B cell (primary cell): Measurements from ENCODE around the gene HIPK2. TPM values are rescaled to one million over a fixed set of nuclear protein-coding genes. Genes with fewer than 3 reads are reported as not detected.

ENCODE experiments used
- ATAC-seq: fragments of 200-7000 bp; cut with Tn5 transposase; one replicate; pipeline ENCODE4 v1.10.0; 2021; ENCODE audit warnings: low read depth, mild to moderate bottlenecking, moderate number of reproducible peaks, moderate library complexity
- CTCF ChIA-PET: fragments of 350-600 bp; sonication (Branson Sonifier 250); formaldehyde crosslinking; loops from one replicate; lab custom pipeline; 2021; ENCODE audit warnings: antibody characterized with exemption, inconsistent platforms; lab: Charles Lee
- POLR2A ChIA-PET: fragments of 350-600 bp; sonication (Branson Sonifier 250); formaldehyde crosslinking; loops from one replicate; lab custom pipeline; 2021; ENCODE audit warnings: antibody characterized with exemption; lab: Charles Lee
- DNase-seq: peaks from one replicate; pipeline ENCODE4 v3.0.0; 2013
- H2AFZ ChIP-seq: 2 replicates; pipeline ENCODE4 v1.6.1; 2012; ENCODE audit warnings: mild to moderate bottlenecking, low read depth, low read length; ENCODE audit not compliant: insufficient read depth, poor library complexity, severe bottlenecking
- H3K27ac ChIP-seq, 2 donors: 1 replicate in 1 of 2; 2 replicates in 1 of 2; pipeline ENCODE4 v1.5.1; 2012 to 2013; ENCODE audit warnings: low read length in 2 of 2, mild to moderate bottlenecking in 2 of 2, moderate library complexity in 1 of 2
- H3K27me3 ChIP-seq, 4 experiments: fragments of 200-600 bp in 1 of 4; sonication (generic) in 1 of 4; replicated peaks in 1 of 4; 1 replicate in 2 of 4; 2 replicates in 2 of 4; pipeline versions ENCODE4 v1.6.1 to v1.7.0; 2013 to 2016; ENCODE audit warnings: low read length in 3 of 4, mild to moderate bottlenecking in 2 of 4, mixed read lengths in 1 of 4, moderate library complexity in 1 of 4; ENCODE audit not compliant: insufficient read depth in 4 of 4, control insufficient read depth in 3 of 4; ENCODE audit errors: control extremely low read depth in 1 of 4
- H3K36me3 ChIP-seq, 2 experiments: replicated peaks in 1 of 2; 1 replicate in 1 of 2; 2 replicates in 1 of 2; pipeline versions ENCODE4 v1.6.1 to v1.7.1; 2013; ENCODE audit warnings: low read length in 1 of 2; ENCODE audit not compliant: insufficient read depth in 2 of 2, control insufficient read depth in 1 of 2; ENCODE audit errors: control extremely low read depth in 1 of 2, extremely low read depth in 1 of 2
- H3K4me1 ChIP-seq, 2 donors: fragments of 200-600 bp in 1 of 2; sonication (generic) in 1 of 2; 1 replicate in 1 of 2; 2 replicates in 1 of 2; pipeline versions ENCODE4 v1.5.1 to v1.6.1; 2013 to 2017; ENCODE audit warnings: low read length in 2 of 2; ENCODE audit not compliant: control insufficient read depth in 2 of 2, insufficient read depth in 2 of 2
- H3K4me2 ChIP-seq: replicated peaks from 2 replicates; pipeline ENCODE3; 2012; ENCODE audit warnings: mild to moderate bottlenecking, low read depth, low read length; ENCODE audit not compliant: poor library complexity, severe bottlenecking
- H3K4me3 ChIP-seq, 5 experiments: fragments of 200-600 bp in 1 of 5; sonication (generic) in 1 of 5; 1 replicate in 3 of 5; 2 replicates in 2 of 5; pipeline versions ENCODE4 v1.5.1 to v1.7.0; 2011 to 2016; ENCODE audit warnings: low read length in 4 of 5, mild to moderate bottlenecking in 4 of 5, low read depth in 2 of 5, control low read depth in 1 of 5, moderate library complexity in 1 of 5; ENCODE audit not compliant: insufficient read depth in 1 of 5; ENCODE audit errors: control extremely low read depth in 1 of 5, extremely low read depth in 1 of 5
- H3K79me2 ChIP-seq: fragments of 200-600 bp; sonication (generic); one replicate; pipeline ENCODE4 v1.6.0; 2016; ENCODE audit warnings: low read length; ENCODE audit not compliant: control insufficient read depth, insufficient read depth
- H3K9ac ChIP-seq: fragments of 200-600 bp; sonication (generic); 2 replicates; pipeline ENCODE4 v1.6.1; 2017; ENCODE audit warnings: mild to moderate bottlenecking, low read length, moderate library complexity
- H3K9me3 ChIP-seq, 3 donors: one replicate each; pipeline versions ENCODE4 v1.6.1 to v1.7.1; 2013; ENCODE audit warnings: low read length in 2 of 3; ENCODE audit not compliant: control insufficient read depth in 2 of 3, insufficient read depth in 1 of 3; ENCODE audit errors: control extremely low read depth in 1 of 3
- H4K20me1 ChIP-seq: 2 replicates; pipeline ENCODE4 v1.6.0; 2012; ENCODE audit warnings: mild to moderate bottlenecking, low read length; ENCODE audit not compliant: insufficient read depth, control insufficient read depth, poor library complexity, severe bottlenecking
- H3K27ac Mint-ChIP-seq: one replicate; pipeline ENCODE4 v1.8.0; 2021; ENCODE audit warnings: mixed read lengths
- H3K27me3 Mint-ChIP-seq: one replicate; pipeline ENCODE4 v1.8.0; 2021; ENCODE audit warnings: mixed read lengths
- H3K4me1 Mint-ChIP-seq: one replicate; pipeline ENCODE4 v1.8.0; 2021; ENCODE audit warnings: mixed read lengths
- H3K4me3 Mint-ChIP-seq: one replicate; pipeline ENCODE4 v1.8.0; 2021; ENCODE audit warnings: mixed read lengths
- H3K9me3 Mint-ChIP-seq: one replicate; pipeline ENCODE4 v1.8.0; 2022; ENCODE audit warnings: mixed read lengths; ENCODE audit not compliant: insufficient read depth
- CTCF ChIP-seq: fragments of 200-600 bp; IDR thresholded peaks from one replicate; pipeline ENCODE4 v1.8.0; 2022; ENCODE audit warnings: antibody characterized with exemption, mild to moderate bottlenecking
- EZH2 ChIP-seq: IDR thresholded peaks from 2 replicates; pipeline ENCODE4 v1.6.1; 2012; ENCODE audit warnings: borderline replicate concordance, low read depth, mild to moderate bottlenecking, moderate library complexity, low read length; ENCODE audit not compliant: insufficient read depth, poor library complexity, severe bottlenecking
- WGBS: methylation state at CpG from one replicate; pipeline ENCODE4 v1.1.5; 2013; ENCODE audit warnings: missing lambda C conversion rate; ENCODE audit not compliant: insufficient coverage; 5-methylcytosine and 5-hydroxymethylcytosine counted together
- intact Hi-C: fragments of 100-400 bp; cut with micrococcal nuclease; formaldehyde crosslinking; loops from one replicate; pipeline ENCODE4 v1.10.0; 2022
- polyA plus RNA-seq: library from polyadenylated mRNA; depleted of rRNA; stranded (reverse); fragments of >200 nt; gene quantifications from 2 replicates; pipeline ENCODE4 v1.2.3, GENCODE V29; 2012
- total RNA-seq, 2 donors: library from RNA; stranded (reverse); fragments of 120-200 nt in 1 of 2; gene quantifications; 1 replicate in 1 of 2; 2 replicates in 1 of 2; pipeline versions ENCODE4 v1.2.3 to v1.2.4, GENCODE V29; 2013 to 2022

Gene HIPK2
- total and polyA plus RNA-seq, 2 donors (not counting 1 experiment from before 2014, with no cell fraction given): 6.8 to 58.2 TPM

GRCh38 chr7:139763330-139763729 is 14.5 kb downstream of the HIPK2 start:
- no peak for TF ChIP-seq EZH2
- no peak for TF ChIP-seq CTCF
- Mint-ChIP-seq H3K4me1 (peaks cover 34% of the 10 kb centered on the region), H3K9me3 (no peaks in the 10 kb centered on the region), H3K27me3 (no peaks in the 10 kb centered on the region), H3K27ac (no peak overlapping the region), H3K4me3 (no peak overlapping the region)
- Histone ChIP-seq H3K9me3 (no peaks in the 10 kb centered on the region), H3K79me2 (peaks cover 56% of the 10 kb centered on the region), H4K20me1 (peaks cover 16% of the 10 kb centered on the region), H3K27ac (no peak overlapping the region), H3K36me3 (peaks cover 0 to 1% of the 10 kb centered on the region in 2 experiments), H3K4me1 (peaks cover 13 to 14% of the 10 kb centered on the region in 2 donors), H3K27me3 (no peaks in the 10 kb centered on the region), H3K4me3 (no peak overlapping the region), H3K9ac (no peak overlapping the region), H3K4me2 (no peak overlapping the region), H2AFZ (no peak overlapping the region)
- ChIA-PET POLR2A (no interaction called here), CTCF (no interaction called here)
- intact Hi-C loops: no loop called here
- DNase-seq (no peak), ATAC-seq (no peak)
- 90% methylated on average over 2 of the region's 10 CpGs for WGBS

- H3K79me2 ChIP-seq: peaks cover 55% of the 10 kb centered on the region
Measured at GRCh38 chr7:139762886-139763285, 14.9 kb downstream of the HIPK2 start.

More at GRCh38 chr7:139762886-139763285, 14.9 kb downstream of the HIPK2 start:
- TF ChIP-seq EZH2: no peak
- TF ChIP-seq CTCF: no peak
- Histone ChIP-seq H4K20me1 (peaks cover 11% of the 10 kb centered on the region), H3K4me2 (no peak overlapping the region), H2AFZ (no peak overlapping the region), H3K27me3 (no peaks in the 10 kb centered on the region), H3K4me1 (peaks cover 9 to 10% of the 10 kb centered on the region in 2 donors), H3K36me3 (peaks cover 0 to 1% of the 10 kb centered on the region in 2 experiments), H3K9me3 (no peaks in the 10 kb centered on the region), H3K27ac (no peak overlapping the region), H3K4me3 (no peak overlapping the region), H3K9ac (no peak overlapping the region)
- Mint-ChIP-seq H3K9me3 (no peaks in the 10 kb centered on the region), H3K4me3 (no peak overlapping the region), H3K4me1 (peaks cover 29% of the 10 kb centered on the region), H3K27ac (no peak overlapping the region), H3K27me3 (no peaks in the 10 kb centered on the region)
- WGBS: 90% methylated on average over 2 of the region's 2 CpGs
- no peak for ATAC-seq
- DNase-seq: no peak
- ChIA-PET POLR2A (no interaction called here), CTCF (no interaction called here)
- intact Hi-C loops: no loop called here
